Fibroblast of the aortic adventitia (primary cell): Measurements from ENCODE around the gene RGL4. TPM values are rescaled to one million over a fixed set of nuclear protein-coding genes. Genes with fewer than 3 reads are reported as not detected.

Experiments
- DNase-seq: peaks from one replicate; pipeline ENCODE4 v3.0.0-alpha.2; 2010; ENCODE audit warnings: low read depth
- H3K4me3 ChIP-seq: 2 replicates; pipeline ENCODE4 v1.5.1; 2011; ENCODE audit warnings: low read depth, mild to moderate bottlenecking, control low read depth, low read length, moderate library complexity
- total RNA-seq: library from RNA; depleted of rRNA; stranded (reverse); fragments of >200 nt; gene quantifications from 2 replicates; pipeline ENCODE4 v1.2.3, GENCODE V29; 2012; ENCODE audit warnings: low replicate concordance
- TF ChIP-seq, protein P1 (sequence below): IDR thresholded peaks from 2 replicates; pipeline ENCODE4 v1.5.1; 2011; ENCODE audit warnings: mild to moderate bottlenecking, low read length, control low read depth, inconsistent platforms; ENCODE audit not compliant: insufficient read depth

The RGL4 gene
- total RNA-seq, 1 donor: not detected

DNA sequence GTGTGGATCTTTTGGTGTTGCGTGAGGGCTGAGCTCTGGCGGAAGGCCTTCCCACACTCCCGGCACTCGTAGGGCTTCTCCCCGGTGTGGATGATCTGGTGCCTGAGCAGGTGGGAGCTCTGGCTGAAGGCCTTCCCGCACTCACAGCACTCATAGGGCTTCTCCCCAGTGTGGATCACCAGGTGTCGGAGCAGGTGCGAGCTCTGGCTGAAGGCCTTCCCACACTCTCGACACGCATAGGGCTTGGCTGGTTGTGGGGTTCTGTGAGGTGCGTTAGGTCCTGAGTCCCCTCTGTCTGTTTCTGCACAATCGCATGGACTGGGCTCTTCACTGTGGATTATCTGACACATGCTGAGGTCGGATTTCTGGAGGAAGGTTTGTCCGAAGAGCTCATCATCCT, 53.7 kb downstream of the RGL4 start:
- TF ChIP-seq, protein P1, sequence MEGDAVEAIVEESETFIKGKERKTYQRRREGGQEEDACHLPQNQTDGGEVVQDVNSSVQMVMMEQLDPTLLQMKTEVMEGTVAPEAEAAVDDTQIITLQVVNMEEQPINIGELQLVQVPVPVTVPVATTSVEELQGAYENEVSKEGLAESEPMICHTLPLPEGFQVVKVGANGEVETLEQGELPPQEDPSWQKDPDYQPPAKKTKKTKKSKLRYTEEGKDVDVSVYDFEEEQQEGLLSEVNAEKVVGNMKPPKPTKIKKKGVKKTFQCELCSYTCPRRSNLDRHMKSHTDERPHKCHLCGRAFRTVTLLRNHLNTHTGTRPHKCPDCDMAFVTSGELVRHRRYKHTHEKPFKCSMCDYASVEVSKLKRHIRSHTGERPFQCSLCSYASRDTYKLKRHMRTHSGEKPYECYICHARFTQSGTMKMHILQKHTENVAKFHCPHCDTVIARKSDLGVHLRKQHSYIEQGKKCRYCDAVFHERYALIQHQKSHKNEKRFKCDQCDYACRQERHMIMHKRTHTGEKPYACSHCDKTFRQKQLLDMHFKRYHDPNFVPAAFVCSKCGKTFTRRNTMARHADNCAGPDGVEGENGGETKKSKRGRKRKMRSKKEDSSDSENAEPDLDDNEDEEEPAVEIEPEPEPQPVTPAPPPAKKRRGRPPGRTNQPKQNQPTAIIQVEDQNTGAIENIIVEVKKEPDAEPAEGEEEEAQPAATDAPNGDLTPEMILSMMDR: no peak
- DNase-seq: no peak
- no peak overlapping the region for H3K4me3 ChIP-seq

DNA sequence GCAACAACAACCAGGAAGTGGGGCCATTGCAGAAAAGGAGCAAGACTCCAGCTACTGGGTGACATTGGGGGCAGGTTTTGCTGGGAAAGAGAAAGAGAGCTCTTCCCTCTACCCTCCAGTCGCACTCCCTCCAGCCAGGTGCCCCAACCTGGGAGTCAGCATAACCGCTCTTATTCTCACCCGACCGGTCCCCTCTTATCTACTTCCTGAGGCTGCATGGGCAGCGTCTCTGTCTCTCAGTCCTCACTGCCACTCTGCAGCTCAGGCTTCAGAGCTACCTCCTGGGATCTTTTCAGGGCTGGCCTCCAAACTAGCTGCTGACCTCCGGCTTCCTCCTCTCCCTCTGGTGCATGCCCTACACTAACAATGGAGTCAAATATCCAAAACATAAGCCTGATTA, 55.0 kb downstream of the RGL4 start:
- no peak for DNase-seq
- TF ChIP-seq, protein P1: no peak
- H3K4me3 ChIP-seq: no peak overlapping the region

Other genes starting within 250 kb of the RGL4 start
- not detected in 2 replicates for gene IGLL1, start 110.7 kb upstream of the RGL4 start, total RNA-seq
- 0.09 TPM in 1 of 2 replicates, not detected in the other for gene DRICH1, start 58.7 kb upstream of the RGL4 start, total RNA-seq
- gene ZNF70, start 60.1 kb downstream of the RGL4 start, total RNA-seq: 5.3 and 5.9 TPM in 2 replicates
- not detected in 2 replicates for gene VPREB3, start 63.4 kb downstream of the RGL4 start, total RNA-seq
- 0.18 and 4.9 TPM in 2 replicates for gene C22orf15, start 72.0 kb downstream of the RGL4 start, total RNA-seq
- gene CHCHD10, start 77.0 kb downstream of the RGL4 start, total RNA-seq: 2.5 and 2.6 TPM in 2 replicates
- 5.1 and 47.8 TPM in 2 replicates for gene MMP11, start 81.8 kb downstream of the RGL4 start, total RNA-seq
- 55.2 and 96.1 TPM in 2 replicates for gene SMARCB1, start 96.0 kb downstream of the RGL4 start, total RNA-seq
- gene DERL3, start 148.0 kb downstream of the RGL4 start, total RNA-seq: 0.36 TPM in 1 of 2 replicates, not detected in the other
- gene SLC2A11, start 166.9 kb downstream of the RGL4 start, total RNA-seq: 11.4 and 11.9 TPM in 2 replicates
- 27.3 and 160 TPM in 2 replicates for gene MIF, start 203.4 kb downstream of the RGL4 start, total RNA-seq